Measurements from ENCODE around the gene SLC16A13.

- TF ChIP-seq POLR2A (IDR thresholded peaks at IDR 0.05) = no peak
- no peak for TF ChIP-seq CTCF (IDR thresholded peaks at IDR 0.05)
These were observed 25.3 kb upstream of the SLC16A13 start for GRCh38 chr17:7010523-7010922.

Measured in heart left ventricle (tissue), 13 donors.